ENCODE measurements around the gene KCNQ2. TPM values are rescaled to one million over a fixed set of nuclear protein-coding genes. Genes with fewer than 3 reads are reported as not detected.

Gene KCNQ2
- total RNA-seq, 1 experiment from 2014 or later, result 0.38 TPM

DNA sequence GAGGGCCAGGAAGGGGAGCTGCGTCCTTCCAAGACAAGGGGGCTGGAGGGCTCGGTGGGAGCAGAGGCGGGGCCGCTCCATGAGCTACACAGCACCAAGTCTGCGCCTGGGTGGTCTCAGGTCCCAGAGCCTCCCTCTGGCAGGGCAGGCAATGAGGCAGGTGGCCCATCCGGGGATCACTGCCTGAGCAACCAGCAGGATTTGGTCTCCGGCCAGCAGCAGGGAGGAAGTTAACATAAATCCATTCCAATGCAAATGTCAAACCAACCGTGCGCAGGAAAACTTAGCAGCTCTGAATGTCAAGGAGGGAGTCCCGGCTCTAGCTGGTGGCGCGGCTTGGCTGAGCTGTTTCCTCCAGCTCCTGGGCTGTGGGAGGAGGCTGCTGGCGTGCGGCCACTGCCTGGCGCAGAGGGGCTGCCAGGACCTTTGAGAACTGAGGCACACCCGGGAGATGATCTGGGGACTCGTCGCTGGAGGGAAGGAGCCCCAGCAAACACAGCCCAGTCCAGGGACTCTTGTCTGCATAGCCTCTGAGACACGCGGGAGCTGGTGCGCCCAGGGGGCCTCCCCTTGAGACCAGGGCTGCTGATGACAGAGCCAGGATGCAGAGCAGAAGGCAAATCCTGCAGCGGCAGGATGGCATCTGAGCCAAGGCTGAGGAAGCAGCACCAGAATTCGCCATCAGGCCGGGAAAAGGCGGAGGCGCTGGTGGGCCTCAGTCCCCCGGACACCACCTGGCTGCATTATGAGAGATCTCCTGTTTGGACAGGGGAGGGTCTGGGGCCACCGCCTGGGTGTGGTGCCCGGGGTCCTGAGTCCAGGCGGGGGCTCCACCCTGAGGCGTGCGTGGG lies 78.2 kb downstream of the KCNQ2 start:
- no peak overlapping the region for H3K4me3 Mint-ChIP-seq (ENCODE audit: low read depth, unreplicated experiment)
- intact Hi-C loops (cut with micrococcal nuclease; ENCODE audit: unreplicated experiment), result no loop called here
- BruUV-seq (replicated peaks), result no TSS peak
- no peak overlapping the region for H3K27ac Mint-ChIP-seq (ENCODE audit: unreplicated experiment)
- peaks cover 5% of the 10 kb centered on the region for H3K9me3 Mint-ChIP-seq (ENCODE audit: low read depth, unreplicated experiment)
- no peaks in the 10 kb centered on the region for H3K4me1 Mint-ChIP-seq (ENCODE audit: low read depth, unreplicated experiment)
- no peaks in the 10 kb centered on the region for H3K36me3 Mint-ChIP-seq (ENCODE audit: insufficient read depth, unreplicated experiment)
- H3K27me3 Mint-ChIP-seq (ENCODE audit: unreplicated experiment), result peaks cover 95% of the 10 kb centered on the region
- TF ChIP-seq, protein P1, sequence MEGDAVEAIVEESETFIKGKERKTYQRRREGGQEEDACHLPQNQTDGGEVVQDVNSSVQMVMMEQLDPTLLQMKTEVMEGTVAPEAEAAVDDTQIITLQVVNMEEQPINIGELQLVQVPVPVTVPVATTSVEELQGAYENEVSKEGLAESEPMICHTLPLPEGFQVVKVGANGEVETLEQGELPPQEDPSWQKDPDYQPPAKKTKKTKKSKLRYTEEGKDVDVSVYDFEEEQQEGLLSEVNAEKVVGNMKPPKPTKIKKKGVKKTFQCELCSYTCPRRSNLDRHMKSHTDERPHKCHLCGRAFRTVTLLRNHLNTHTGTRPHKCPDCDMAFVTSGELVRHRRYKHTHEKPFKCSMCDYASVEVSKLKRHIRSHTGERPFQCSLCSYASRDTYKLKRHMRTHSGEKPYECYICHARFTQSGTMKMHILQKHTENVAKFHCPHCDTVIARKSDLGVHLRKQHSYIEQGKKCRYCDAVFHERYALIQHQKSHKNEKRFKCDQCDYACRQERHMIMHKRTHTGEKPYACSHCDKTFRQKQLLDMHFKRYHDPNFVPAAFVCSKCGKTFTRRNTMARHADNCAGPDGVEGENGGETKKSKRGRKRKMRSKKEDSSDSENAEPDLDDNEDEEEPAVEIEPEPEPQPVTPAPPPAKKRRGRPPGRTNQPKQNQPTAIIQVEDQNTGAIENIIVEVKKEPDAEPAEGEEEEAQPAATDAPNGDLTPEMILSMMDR (IDR thresholded peaks at IDR 0.05; ENCODE audit: unreplicated experiment), result no peak
- no peak for DNase-seq
- CTCF ChIA-PET, result interaction anchor here (0.5 to 1.1 kb wide), 3 partner anchors 12 to 157 kb away, joined by 3 read pairs; no protein-coding TSS in a partner anchor

DNA sequence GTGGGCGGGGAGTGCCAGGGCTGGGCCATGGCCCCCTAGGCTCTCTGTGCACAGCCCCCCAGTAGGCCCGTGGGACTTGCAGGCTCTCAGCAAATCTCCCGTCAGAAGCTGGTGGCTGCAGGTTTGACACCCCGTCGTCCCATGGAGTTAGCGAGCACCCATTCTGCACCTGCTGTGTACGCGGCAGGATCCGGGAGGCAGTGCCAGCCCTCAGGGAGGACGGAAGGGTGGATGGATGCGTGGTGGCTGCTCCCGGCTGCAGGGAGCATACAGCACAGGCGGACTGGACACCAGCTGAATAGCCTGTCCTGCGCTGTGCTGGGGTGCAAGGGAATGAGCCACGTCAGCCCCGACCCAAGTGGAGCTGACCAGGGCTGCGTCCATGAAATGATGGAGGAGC lies 78.9 kb downstream of the KCNQ2 start:
- CTCF ChIA-PET, result interaction anchor here (0.6 to 1.1 kb wide), 2 partner anchors 12 to 30 kb away, joined by 3 read pairs; no protein-coding TSS in a partner anchor
- BruUV-seq (replicated peaks), result no TSS peak
- no peaks in the 10 kb centered on the region for H3K4me1 Mint-ChIP-seq (ENCODE audit: low read depth, unreplicated experiment)
- no peaks in the 10 kb centered on the region for H3K36me3 Mint-ChIP-seq (ENCODE audit: insufficient read depth, unreplicated experiment)
- no peak overlapping the region for H3K4me3 Mint-ChIP-seq (ENCODE audit: low read depth, unreplicated experiment)
- H3K27ac Mint-ChIP-seq (ENCODE audit: unreplicated experiment), result no peak overlapping the region
- H3K27me3 Mint-ChIP-seq (ENCODE audit: unreplicated experiment), result peaks cover 95% of the 10 kb centered on the region
- intact Hi-C loops (cut with micrococcal nuclease; ENCODE audit: unreplicated experiment), result no loop called here
- H3K9me3 Mint-ChIP-seq (ENCODE audit: low read depth, unreplicated experiment), result peaks cover 5% of the 10 kb centered on the region
- TF ChIP-seq, protein P1 (IDR thresholded peaks at IDR 0.05; ENCODE audit: unreplicated experiment), result no peak
- no peak for DNase-seq

DNA sequence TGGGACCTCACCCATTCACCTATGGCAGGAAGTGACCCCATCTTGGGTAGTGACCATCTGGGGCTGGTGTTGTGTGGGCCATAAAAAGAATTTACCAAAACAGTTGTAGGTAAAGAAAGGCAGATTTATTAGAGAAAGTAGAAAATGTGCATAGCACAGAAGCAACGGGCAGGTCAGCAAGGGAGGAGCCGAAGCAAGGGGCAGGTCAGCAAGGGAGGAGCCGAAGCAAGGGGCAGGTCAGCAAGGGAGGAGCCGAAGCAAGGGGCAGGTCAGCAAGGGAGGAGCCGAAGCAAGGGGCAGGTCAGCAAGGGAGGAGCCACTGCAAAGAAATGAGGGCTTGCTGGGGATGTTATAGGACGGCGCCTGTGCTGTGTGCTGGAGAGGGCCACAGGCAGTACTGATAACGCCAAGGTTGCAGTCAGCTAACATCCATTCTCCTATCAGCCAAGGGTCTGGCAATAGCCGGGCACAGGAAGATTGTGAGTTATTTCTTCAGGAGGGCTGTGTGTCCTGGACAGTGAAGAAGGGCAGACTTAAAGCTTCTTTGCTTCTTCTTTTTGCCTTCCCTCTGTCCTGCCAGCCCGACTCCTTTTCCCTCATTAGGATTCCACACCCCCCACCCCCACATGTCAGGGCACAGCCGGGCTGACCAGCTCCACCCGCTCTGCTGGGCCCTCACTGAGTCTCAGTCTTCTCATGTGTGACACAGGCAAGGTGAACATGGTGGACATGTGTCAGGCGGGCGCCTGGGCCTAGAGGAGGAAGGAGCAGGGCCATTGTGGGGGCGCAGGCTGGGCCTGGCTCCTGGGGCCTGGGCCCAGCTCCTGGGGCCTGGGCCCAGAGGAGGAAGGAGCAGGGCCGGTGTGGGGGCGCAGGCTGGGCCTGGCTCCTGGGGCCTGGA lies 79.7 kb downstream of the KCNQ2 start:
- Mint-ChIP-seq H3K27ac (ENCODE audit: unreplicated experiment) (no peak overlapping the region), H3K9me3 (ENCODE audit: low read depth, unreplicated experiment) (peaks cover 9% of the 10 kb centered on the region), H3K27me3 (ENCODE audit: unreplicated experiment) (peaks cover 93% of the 10 kb centered on the region), H3K4me1 (ENCODE audit: low read depth, unreplicated experiment) (no peaks in the 10 kb centered on the region), H3K36me3 (ENCODE audit: insufficient read depth, unreplicated experiment) (no peaks in the 10 kb centered on the region), H3K4me3 (ENCODE audit: low read depth, unreplicated experiment) (no peak overlapping the region)
- intact Hi-C loops (cut with micrococcal nuclease; ENCODE audit: unreplicated experiment), result no loop called here
- BruUV-seq (replicated peaks), result no TSS peak
- no peak for DNase-seq
- TF ChIP-seq, protein P1 (IDR thresholded peaks at IDR 0.05; ENCODE audit: unreplicated experiment), result no peak
- CTCF ChIA-PET, result interaction anchor here (0.8 kb wide), 1 partner anchor 769 kb away, joined by 8 read pairs; no protein-coding TSS in a partner anchor

DNA sequence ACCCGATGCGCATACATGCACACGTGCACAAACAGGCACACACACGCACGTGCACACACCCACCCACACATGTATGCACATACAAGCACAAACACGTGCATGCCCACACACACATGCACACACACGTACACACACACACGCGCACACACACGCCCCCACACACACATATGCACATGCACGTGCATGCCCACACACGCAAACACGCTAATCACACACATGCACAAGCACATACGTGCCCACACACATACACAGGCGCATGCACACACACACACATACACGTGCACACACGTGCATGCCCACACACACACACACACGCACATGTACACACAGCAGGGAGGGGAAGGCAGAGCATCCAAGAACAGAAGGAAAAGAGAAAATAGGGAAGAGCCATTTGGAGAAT lies 84.5 kb downstream of the KCNQ2 start:
- no peaks in the 10 kb centered on the region for H3K4me1 Mint-ChIP-seq (ENCODE audit: low read depth, unreplicated experiment)
- intact Hi-C loops (cut with micrococcal nuclease; ENCODE audit: unreplicated experiment), result no loop called here
- DNase-seq, result no peak
- H3K36me3 Mint-ChIP-seq (ENCODE audit: insufficient read depth, unreplicated experiment), result no peaks in the 10 kb centered on the region
- H3K4me3 Mint-ChIP-seq (ENCODE audit: low read depth, unreplicated experiment), result no peak overlapping the region
- peaks cover 77% of the 10 kb centered on the region for H3K27me3 Mint-ChIP-seq (ENCODE audit: unreplicated experiment)
- no peak overlapping the region for H3K27ac Mint-ChIP-seq (ENCODE audit: unreplicated experiment)
- peaks cover 23% of the 10 kb centered on the region for H3K9me3 Mint-ChIP-seq (ENCODE audit: low read depth, unreplicated experiment)
- BruUV-seq (replicated peaks), result no TSS peak
- TF ChIP-seq, protein P1 (IDR thresholded peaks at IDR 0.05; ENCODE audit: unreplicated experiment), result no peak
- CTCF ChIA-PET, result no interaction called here
